ENCODE data around the gene NEDD4L. TPM values are rescaled to one million over a fixed set of nuclear protein-coding genes. Genes with fewer than 3 reads are reported as not detected.

The NEDD4L gene
- total RNA-seq, 8 experiments from 2014 or later = 51.2 to 394 (median 65.0) TPM

GRCh38 chr18:58192519-58192918 is 148.5 kb downstream of the NEDD4L start:
- Histone ChIP-seq H3K27ac (no peak overlapping the region), H3K4me1 (replicated peaks in 1 of 2) (peaks cover 13 to 29% of the 10 kb centered on the region in 2 donors), H3K4me3 (no peak overlapping the region)
- 62 to 100% (median 88%) methylated on average over 1 to 4 of the region's 4 CpGs; no CpG with 5 or more reads in 1 of the 10 experiments for WGBS, 10 experiments
- ATAC-seq (replicated peaks in 6 of 8) = no peak
- in situ Hi-C loops (cut with MboI; ENCODE audit: low pct_unique_long_range_greater_than_20kb in 2 of 9, low sequenced_read_pairs in 9 of 9, unreplicated experiment in 9 of 9) = no loop called here

GRCh38 chr18:58194028-58194427 is 150.0 kb downstream of the NEDD4L start:
- H3K4me1 ChIP-seq (replicated peaks in 1 of 2) = peaks cover 8 to 29% of the 10 kb centered on the region in 2 donors
- H3K27ac ChIP-seq = no peak overlapping the region
- no peak overlapping the region for H3K4me3 ChIP-seq
- WGBS, 10 experiments = 46 to 97% (median 63%) methylated on average over 1 to 8 of the region's 8 CpGs; no CpG with 5 or more reads in 3 of the 10 experiments
- peak in 6 of 8 experiments; percentile 74 to 90 (median 75) for ATAC-seq (replicated peaks in 6 of 8)
- in situ Hi-C loops (cut with MboI; ENCODE audit: low pct_unique_long_range_greater_than_20kb in 2 of 9, low sequenced_read_pairs in 9 of 9, unreplicated experiment in 9 of 9) = no loop called here

- peak in 7 of 8 experiments; percentile 47 to 89 (median 73) for ATAC-seq (replicated peaks in 6 of 8)
- 20 to 63% (median 35%) methylated on average over 1 to 13 of the region's 25 CpGs; no CpG with 5 or more reads in 4 of the 10 experiments for WGBS, 10 experiments
Measured at GRCh38 chr18:58195278-58195765, 151.3 kb downstream of the NEDD4L start.

GRCh38 chr18:58196164-58196563 is 152.1 kb downstream of the NEDD4L start:
- H3K4me3 ChIP-seq = no peak overlapping the region
- 21 to 100% (median 66%) methylated on average over 1 to 3 of the region's 3 CpGs for WGBS, 10 experiments

More at GRCh38 chr18:58195278-58195765, 151.3 kb downstream of the NEDD4L start:
- Histone ChIP-seq H3K4me3 (peak overlapping the region in 3 of 5 donors; percentile 7 to 25 (median 22)), H3K27ac (no peak overlapping the region), H3K4me1 (replicated peaks in 1 of 2) (peaks cover 4 to 29% of the 10 kb centered on the region in 2 donors)
- in situ Hi-C loops (cut with MboI; ENCODE audit: low pct_unique_long_range_greater_than_20kb in 2 of 9, low sequenced_read_pairs in 9 of 9, unreplicated experiment in 9 of 9) = no loop called here

GRCh38 chr18:58196881-58197872 is 153.2 kb downstream of the NEDD4L start:
- H3K4me1 ChIP-seq (replicated peaks in 1 of 2) = peaks cover 4 to 29% of the 10 kb centered on the region in 2 donors
- 60 to 100% (median 83%) methylated on average over 1 to 9 of the region's 19 CpGs for WGBS, 10 experiments
- H3K27ac ChIP-seq = no peak overlapping the region
- in situ Hi-C loops (cut with MboI; ENCODE audit: low pct_unique_long_range_greater_than_20kb in 2 of 9, low sequenced_read_pairs in 9 of 9, unreplicated experiment in 9 of 9) = no loop called here
- no peak for ATAC-seq (replicated peaks in 6 of 8)
- H3K4me3 ChIP-seq = no peak overlapping the region

More at GRCh38 chr18:58196164-58196563, 152.1 kb downstream of the NEDD4L start:
- no peak overlapping the region for H3K27ac ChIP-seq
- H3K4me1 ChIP-seq (replicated peaks in 1 of 2) = peaks cover 4 to 29% of the 10 kb centered on the region in 2 donors
- in situ Hi-C loops (cut with MboI; ENCODE audit: low pct_unique_long_range_greater_than_20kb in 2 of 9, low sequenced_read_pairs in 9 of 9, unreplicated experiment in 9 of 9) = no loop called here
- peak in 2 of 8 experiments; percentile 16 to 33 for ATAC-seq (replicated peaks in 6 of 8)

- H3K27ac ChIP-seq = no peak overlapping the region
- H3K4me3 ChIP-seq = no peak overlapping the region
- H3K4me1 ChIP-seq (replicated peaks in 1 of 2) = peaks cover 0 to 9% of the 10 kb centered on the region in 2 donors
- in situ Hi-C loops (cut with MboI; ENCODE audit: low pct_unique_long_range_greater_than_20kb in 2 of 9, low sequenced_read_pairs in 9 of 9, unreplicated experiment in 9 of 9) = no loop called here
- no peak for ATAC-seq (replicated peaks in 6 of 8)
- WGBS, 10 experiments = 84 to 100% (median 92%) methylated on average over 2 to 4 of the region's 5 CpGs; no CpG with 5 or more reads in 1 of the 10 experiments
Measured at GRCh38 chr18:58201268-58201667, 157.2 kb downstream of the NEDD4L start.

GRCh38 chr18:58201733-58202730 is 158.0 kb downstream of the NEDD4L start:
- 20 to 87% (median 70%) methylated on average over 1 to 9 of the region's 11 CpGs; no CpG with 5 or more reads in 1 of the 10 experiments for WGBS, 10 experiments
- peak; percentile 62 to 99 (median 99) for ATAC-seq (replicated peaks in 6 of 8)
- in situ Hi-C loops (cut with MboI; ENCODE audit: low pct_unique_long_range_greater_than_20kb in 2 of 9, low sequenced_read_pairs in 9 of 9, unreplicated experiment in 9 of 9) = no loop called here

GRCh38 chr18:58204776-58205442 is 160.9 kb downstream of the NEDD4L start:
- Histone ChIP-seq H3K4me3 (no peak overlapping the region), H3K4me1 (replicated peaks in 1 of 2) (peaks cover 0 to 6% of the 10 kb centered on the region in 2 donors), H3K27ac (no peak overlapping the region)
- no peak for ATAC-seq (replicated peaks in 6 of 8)
- in situ Hi-C loops (cut with MboI; ENCODE audit: low pct_unique_long_range_greater_than_20kb in 2 of 9, low sequenced_read_pairs in 9 of 9, unreplicated experiment in 9 of 9) = no loop called here
- WGBS, 10 experiments = 72 to 100% (median 98%) methylated on average over 1 to 3 of the region's 3 CpGs; no CpG with 5 or more reads in 1 of the 10 experiments

More at GRCh38 chr18:58201733-58202730, 158.0 kb downstream of the NEDD4L start:
- Histone ChIP-seq H3K4me1 (replicated peaks in 1 of 2) (peaks cover 0 to under 1% of the 10 kb centered on the region in 2 donors), H3K4me3 (no peak overlapping the region), H3K27ac (no peak overlapping the region)

GRCh38 chr18:58205443-58206160 is 161.6 kb downstream of the NEDD4L start:
- 70 to 100% (median 92%) methylated on average over 1 to 5 of the region's 6 CpGs for WGBS, 10 experiments
- Histone ChIP-seq H3K4me1 (replicated peaks in 1 of 2) (peaks cover 0 to 6% of the 10 kb centered on the region in 2 donors), H3K4me3 (no peak overlapping the region), H3K27ac (no peak overlapping the region)
- in situ Hi-C loops (cut with MboI; ENCODE audit: low pct_unique_long_range_greater_than_20kb in 2 of 9, low sequenced_read_pairs in 9 of 9, unreplicated experiment in 9 of 9) = no loop called here
- ATAC-seq (replicated peaks in 6 of 8) = no peak

GRCh38 chr18:58207520-58208152 is 163.6 kb downstream of the NEDD4L start:
- ATAC-seq (replicated peaks in 6 of 8) = no peak
- no peak overlapping the region for H3K27ac ChIP-seq
- in situ Hi-C loops (cut with MboI; ENCODE audit: low pct_unique_long_range_greater_than_20kb in 2 of 9, low sequenced_read_pairs in 9 of 9, unreplicated experiment in 9 of 9) = no loop called here
- 71 to 100% (median 91%) methylated on average over 1 to 5 of the region's 5 CpGs for WGBS, 10 experiments
- H3K4me3 ChIP-seq = no peak overlapping the region
- H3K4me1 ChIP-seq (replicated peaks in 1 of 2) = peaks cover 0 to 6% of the 10 kb centered on the region in 2 donors
